ENCODE data around the gene EPB41L4A.

DNA sequence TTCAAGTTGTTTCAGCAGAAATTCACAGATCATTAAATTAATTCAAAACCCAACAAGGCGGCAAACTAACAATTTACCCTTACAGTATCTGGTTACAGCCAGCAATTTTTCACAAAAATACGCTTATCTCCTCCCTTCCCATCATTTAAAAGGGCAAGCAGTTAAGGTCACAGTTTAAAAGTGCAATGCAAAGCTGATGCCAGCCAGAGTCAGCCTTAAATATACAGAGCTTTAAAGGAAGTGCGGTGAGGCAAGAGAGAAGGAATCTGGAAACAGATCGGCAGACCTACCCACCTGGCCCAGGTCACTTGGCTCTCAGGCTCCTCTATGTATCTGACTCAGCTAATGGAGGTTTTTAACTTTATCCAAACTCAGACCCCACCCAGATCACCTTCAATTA, 31.0 kb downstream of the EPB41L4A start:
- TF ChIP-seq, protein P1, sequence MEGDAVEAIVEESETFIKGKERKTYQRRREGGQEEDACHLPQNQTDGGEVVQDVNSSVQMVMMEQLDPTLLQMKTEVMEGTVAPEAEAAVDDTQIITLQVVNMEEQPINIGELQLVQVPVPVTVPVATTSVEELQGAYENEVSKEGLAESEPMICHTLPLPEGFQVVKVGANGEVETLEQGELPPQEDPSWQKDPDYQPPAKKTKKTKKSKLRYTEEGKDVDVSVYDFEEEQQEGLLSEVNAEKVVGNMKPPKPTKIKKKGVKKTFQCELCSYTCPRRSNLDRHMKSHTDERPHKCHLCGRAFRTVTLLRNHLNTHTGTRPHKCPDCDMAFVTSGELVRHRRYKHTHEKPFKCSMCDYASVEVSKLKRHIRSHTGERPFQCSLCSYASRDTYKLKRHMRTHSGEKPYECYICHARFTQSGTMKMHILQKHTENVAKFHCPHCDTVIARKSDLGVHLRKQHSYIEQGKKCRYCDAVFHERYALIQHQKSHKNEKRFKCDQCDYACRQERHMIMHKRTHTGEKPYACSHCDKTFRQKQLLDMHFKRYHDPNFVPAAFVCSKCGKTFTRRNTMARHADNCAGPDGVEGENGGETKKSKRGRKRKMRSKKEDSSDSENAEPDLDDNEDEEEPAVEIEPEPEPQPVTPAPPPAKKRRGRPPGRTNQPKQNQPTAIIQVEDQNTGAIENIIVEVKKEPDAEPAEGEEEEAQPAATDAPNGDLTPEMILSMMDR (IDR thresholded peaks at IDR 0.05; ENCODE audit: low read length) = no peak
- no peak for TF ChIP-seq EZH2phosphoT487 (IDR thresholded peaks at IDR 0.05; ENCODE audit: low read length)
- no peak for TF ChIP-seq EZH2 (optimal IDR thresholded peaks at IDR 0.05; ENCODE audit: low read depth, low read length)
